H1 (cell line): ENCODE measurements around the gene GPS2.

Experiments
- ATF2 ChIP-seq: IDR thresholded peaks from 2 replicates; pipeline ENCODE4 v1.6.1; 2012; ENCODE audit warnings: low read length, inconsistent platforms
- BRCA1 ChIP-seq: IDR thresholded peaks from 2 replicates; pipeline ENCODE4 v1.6.1; 2012; ENCODE audit warnings: low read depth, low read length, improper control_type of control experiment
- CHD1 ChIP-seq: IDR thresholded peaks from 2 replicates; pipeline ENCODE4 v1.6.1; 2012; ENCODE audit warnings: low read depth, low read length, improper control_type of control experiment
- CREB1 ChIP-seq: IDR thresholded peaks from 2 replicates; pipeline ENCODE4 v1.6.1; 2012; ENCODE audit warnings: inconsistent platforms
- EGR1 ChIP-seq: IDR thresholded peaks from 2 replicates; pipeline ENCODE4 v1.6.1; 2011; ENCODE audit warnings: low read depth, low read length, borderline replicate concordance
- KDM1A ChIP-seq: fragments of 200-600, 300-600 bp; sonication (generic); IDR thresholded peaks from 2 replicates; pipeline ENCODE4 v1.7.1; 2016; ENCODE audit warnings: mild to moderate bottlenecking, low read length, borderline replicate concordance
- POLR2A ChIP-seq, 2 experiments: IDR thresholded peaks; 1 replicate in 1 of 2; 2 replicates in 1 of 2; pipeline ENCODE4 v1.6.1; 2011; ENCODE audit warnings: low read depth in 2 of 2, low read length in 2 of 2, mild to moderate bottlenecking in 2 of 2; ENCODE audit errors: control extremely low read depth in 1 of 2
- POLR2AphosphoS5 ChIP-seq: IDR thresholded peaks from 2 replicates; pipeline ENCODE4 v1.6.1; 2011; ENCODE audit warnings: low read depth, low read length
- RAD21 ChIP-seq, 2 experiments: IDR thresholded peaks in 1 of 2; conservative IDR thresholded peaks in 1 of 2; 2 replicates each; pipeline ENCODE4 v1.6.1; 2011; ENCODE audit warnings: low read depth in 2 of 2, low read length in 2 of 2, improper control_type of control experiment in 1 of 2, inconsistent platforms in 1 of 2, mild to moderate bottlenecking in 1 of 2, moderate library complexity in 1 of 2
- RFX5 ChIP-seq: IDR thresholded peaks from 2 replicates; pipeline ENCODE4 v1.6.1; 2011; ENCODE audit warnings: low read depth, low read length, improper control_type of control experiment, borderline replicate concordance
- RNF2 ChIP-seq: fragments of 200-900, 300-1000 bp; sonication (generic); IDR thresholded peaks from 2 replicates; pipeline ENCODE4 v1.7.1; 2016; ENCODE audit warnings: borderline replicate concordance, low read depth, mild to moderate bottlenecking, antibody characterized with exemption, low read length; ENCODE audit not compliant: poor library complexity, severe bottlenecking; ENCODE audit errors: missing control alignments
- TAF1 ChIP-seq: IDR thresholded peaks from 2 replicates; pipeline ENCODE4 v1.6.1; 2011; ENCODE audit warnings: mild to moderate bottlenecking, low read depth, low read length
- TF ChIP-seq, protein P1 (sequence below), 3 experiments: IDR thresholded peaks; 1 replicate in 2 of 3; 2 replicates in 1 of 3; pipeline versions ENCODE4 v1.5.1 to v1.6.1; 2011; ENCODE audit warnings: low read length in 3 of 3, mild to moderate bottlenecking in 3 of 3, inconsistent platforms in 2 of 3, low read depth in 1 of 3, moderate library complexity in 1 of 3; ENCODE audit not compliant: insufficient read depth in 1 of 3; ENCODE audit errors: control extremely low read depth in 1 of 3
- TF ChIP-seq, protein P2 (sequence below): IDR thresholded peaks from 2 replicates; pipeline ENCODE4 v1.6.1; 2012; ENCODE audit warnings: inconsistent platforms

DNA sequence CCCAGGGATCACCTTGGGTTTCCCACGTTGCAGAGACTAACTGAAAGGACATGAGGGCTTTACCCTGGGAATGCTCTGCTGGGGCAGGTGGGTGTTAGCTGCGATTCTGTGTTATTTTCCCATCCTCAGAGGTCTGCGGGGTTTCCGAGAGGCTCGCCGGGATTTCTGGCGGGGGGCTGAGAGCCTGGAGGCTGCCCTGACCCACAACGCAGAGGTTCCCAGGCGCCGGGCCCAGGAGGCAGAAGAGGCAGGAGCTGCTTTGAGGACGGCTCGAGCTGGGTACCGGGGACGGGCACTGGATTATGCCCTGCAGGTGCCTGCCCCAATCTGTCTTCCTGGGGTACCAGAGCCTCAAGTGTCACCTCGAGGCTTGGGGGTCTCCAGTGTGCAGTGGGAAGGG, 28.1 kb upstream of the GPS2 start:
- TF ChIP-seq, protein P1, sequence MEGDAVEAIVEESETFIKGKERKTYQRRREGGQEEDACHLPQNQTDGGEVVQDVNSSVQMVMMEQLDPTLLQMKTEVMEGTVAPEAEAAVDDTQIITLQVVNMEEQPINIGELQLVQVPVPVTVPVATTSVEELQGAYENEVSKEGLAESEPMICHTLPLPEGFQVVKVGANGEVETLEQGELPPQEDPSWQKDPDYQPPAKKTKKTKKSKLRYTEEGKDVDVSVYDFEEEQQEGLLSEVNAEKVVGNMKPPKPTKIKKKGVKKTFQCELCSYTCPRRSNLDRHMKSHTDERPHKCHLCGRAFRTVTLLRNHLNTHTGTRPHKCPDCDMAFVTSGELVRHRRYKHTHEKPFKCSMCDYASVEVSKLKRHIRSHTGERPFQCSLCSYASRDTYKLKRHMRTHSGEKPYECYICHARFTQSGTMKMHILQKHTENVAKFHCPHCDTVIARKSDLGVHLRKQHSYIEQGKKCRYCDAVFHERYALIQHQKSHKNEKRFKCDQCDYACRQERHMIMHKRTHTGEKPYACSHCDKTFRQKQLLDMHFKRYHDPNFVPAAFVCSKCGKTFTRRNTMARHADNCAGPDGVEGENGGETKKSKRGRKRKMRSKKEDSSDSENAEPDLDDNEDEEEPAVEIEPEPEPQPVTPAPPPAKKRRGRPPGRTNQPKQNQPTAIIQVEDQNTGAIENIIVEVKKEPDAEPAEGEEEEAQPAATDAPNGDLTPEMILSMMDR (IDR thresholded peaks at IDR 0.05; ENCODE audit: control extremely low read depth in 1 of 3, insufficient read depth in 1 of 3, low read depth in 1 of 3, low read length in 3 of 3) = no peak
- TF ChIP-seq RFX5 (no peak), RNF2 (no peak), ATF2 (no peak), BRCA1 (no peak), CHD1 (no peak), POLR2AphosphoS5 (no peak), KDM1A (no peak), TAF1 (no peak), CREB1 (no peak), RAD21 (IDR thresholded peaks at IDR 0.05 in 1 of 2, conservative IDR thresholded peaks at IDR 0.05 in 1 of 2; ENCODE audit: low read depth in 2 of 2, low read length in 2 of 2) (no peak), POLR2A (IDR thresholded peaks at IDR 0.05; ENCODE audit: control extremely low read depth in 1 of 2, low read depth in 2 of 2, low read length in 2 of 2) (no peak), EGR1 (no peak)
- TF ChIP-seq, protein P2, sequence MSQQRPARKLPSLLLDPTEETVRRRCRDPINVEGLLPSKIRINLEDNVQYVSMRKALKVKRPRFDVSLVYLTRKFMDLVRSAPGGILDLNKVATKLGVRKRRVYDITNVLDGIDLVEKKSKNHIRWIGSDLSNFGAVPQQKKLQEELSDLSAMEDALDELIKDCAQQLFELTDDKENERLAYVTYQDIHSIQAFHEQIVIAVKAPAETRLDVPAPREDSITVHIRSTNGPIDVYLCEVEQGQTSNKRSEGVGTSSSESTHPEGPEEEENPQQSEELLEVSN = no peak
